Measurements from ENCODE around the gene STAM2.
"Not testable (repeated sequence)": the region's sequence is repeated elsewhere in the genome, so short reads cannot be mapped to it uniquely, and the experiment has no call there.

The STAM2 gene

DNA sequence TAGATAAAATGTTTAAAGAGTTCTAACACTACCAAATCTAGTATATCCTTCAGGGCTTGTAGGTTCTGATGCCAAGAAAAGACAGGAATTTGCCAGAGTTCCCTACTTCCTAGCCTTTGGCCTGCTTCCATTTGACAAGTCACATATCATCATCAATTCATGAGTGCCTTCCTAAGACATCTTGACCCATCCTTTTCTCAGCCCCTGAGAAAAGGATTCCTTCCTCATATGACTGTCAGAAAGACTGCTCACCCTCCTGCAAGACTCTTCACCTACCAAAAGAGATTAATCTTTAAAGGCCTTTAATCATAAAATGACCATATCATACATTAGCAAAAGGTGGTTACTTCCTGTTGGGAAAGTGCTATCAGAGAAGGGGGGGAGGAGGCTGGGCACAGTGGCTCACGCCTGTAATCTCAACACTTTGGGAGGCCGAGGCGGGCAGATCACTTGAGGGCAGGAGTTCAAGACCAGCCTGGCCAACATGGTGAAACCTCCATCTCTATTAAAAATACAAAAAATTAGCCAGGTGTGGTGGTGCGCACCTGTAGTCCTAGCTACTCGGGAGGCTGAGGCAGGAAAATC, 3.3 kb downstream of the STAM2 start:
- DNase-seq (ENCODE audit: low read depth): not testable (repeated sequence)

DNA sequence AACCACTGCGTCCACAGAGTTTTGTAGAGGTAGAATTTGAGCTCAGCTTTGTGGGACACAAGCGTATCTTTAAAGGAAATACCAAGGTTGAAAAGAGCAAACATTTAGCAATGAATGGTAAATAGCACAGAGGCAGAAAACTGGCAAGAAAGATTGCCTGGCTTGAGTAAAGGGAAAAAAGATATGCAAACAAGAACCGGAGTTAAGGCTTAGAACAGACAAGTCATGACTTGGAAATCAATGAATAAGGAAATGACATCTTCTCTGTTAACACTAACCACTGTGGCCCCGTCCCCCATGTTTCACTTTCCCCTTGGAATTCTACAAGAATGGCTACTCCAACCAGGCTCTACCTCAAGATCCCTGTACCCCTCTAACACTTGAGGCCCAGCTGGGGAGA, 3.8 kb downstream of the STAM2 start:
- DNase-seq (ENCODE audit: low read depth): no peak

DNA sequence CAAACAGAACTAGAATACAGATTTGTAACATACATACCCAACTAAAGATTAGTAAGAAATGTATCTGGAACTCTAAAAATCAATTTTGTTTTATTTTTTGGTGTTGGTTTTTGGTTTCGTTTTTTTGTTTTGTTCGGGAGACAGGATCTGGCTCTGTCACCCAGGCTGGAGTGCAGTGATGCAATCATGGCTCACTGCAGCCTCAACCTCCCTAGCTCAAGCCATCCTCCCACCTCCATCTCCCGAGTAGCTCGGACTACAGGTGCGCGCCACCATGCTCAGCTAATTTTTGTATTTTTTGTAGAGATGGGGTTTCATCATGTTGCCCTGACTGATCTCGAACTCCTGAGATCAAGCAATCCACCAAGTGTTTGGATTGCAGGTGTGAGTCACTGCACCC, 6.4 kb downstream of the STAM2 start:
- not testable (repeated sequence) for DNase-seq (ENCODE audit: low read depth)

DNA sequence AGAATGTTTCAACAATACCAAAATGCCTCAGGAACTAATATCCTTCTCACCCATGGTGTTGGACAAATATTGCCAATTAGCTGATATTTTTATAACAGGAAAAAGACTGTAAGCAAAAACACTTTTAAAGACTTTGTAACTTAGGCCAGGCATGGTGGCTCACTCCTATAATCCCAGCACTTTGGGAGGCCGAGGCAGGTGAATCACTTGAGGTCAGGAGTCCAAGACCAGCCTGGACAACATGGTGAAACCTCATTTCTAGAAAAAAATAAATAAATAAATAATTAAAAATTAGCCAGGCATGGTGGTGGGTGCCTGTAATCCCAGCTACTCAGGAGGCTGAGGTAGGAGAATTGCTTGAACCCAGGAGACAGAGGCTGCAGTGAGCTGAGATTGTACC, 8.1 kb downstream of the STAM2 start:
- not testable (repeated sequence) for DNase-seq (ENCODE audit: low read depth)

DNA sequence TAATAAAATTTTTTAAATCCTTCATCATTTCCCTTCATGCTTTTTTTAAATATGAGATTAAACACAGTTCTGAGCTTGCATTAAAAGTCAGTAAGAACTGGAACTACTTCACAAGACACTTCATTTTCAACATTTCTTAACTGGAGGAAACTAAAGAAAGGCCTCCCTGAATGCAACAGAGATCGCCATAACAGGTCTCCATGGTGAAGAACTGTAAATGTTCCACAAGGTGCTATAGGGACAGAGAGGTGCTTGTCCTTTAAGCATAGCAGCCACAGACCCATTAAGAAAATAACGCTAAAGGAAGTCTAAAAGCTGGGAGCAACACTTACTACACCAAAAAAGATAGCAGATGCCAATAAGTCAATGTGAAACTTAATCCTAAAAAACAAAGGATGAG, 8.5 kb downstream of the STAM2 start:
- DNase-seq (ENCODE audit: low read depth): no peak

DNA sequence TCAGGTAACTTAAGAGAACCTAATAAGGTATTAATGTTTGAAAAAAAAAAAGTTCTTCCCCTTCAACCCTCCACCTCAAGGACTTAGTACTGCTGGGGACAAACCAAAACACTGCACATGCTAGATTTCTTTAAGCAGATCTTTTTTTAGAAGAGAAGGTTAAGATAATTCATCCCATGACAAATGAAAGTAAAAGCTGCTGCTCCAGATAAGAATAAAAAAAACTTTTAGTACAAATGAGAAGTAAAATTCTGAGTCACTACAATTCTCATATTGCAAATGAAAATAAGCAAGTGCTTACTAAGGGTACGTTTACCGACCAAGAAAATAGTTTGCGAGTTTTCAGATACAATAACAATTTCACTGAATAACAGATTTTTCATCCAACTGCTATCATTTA, 8.9 kb downstream of the STAM2 start:
- no peak for DNase-seq (ENCODE audit: low read depth)

DNA sequence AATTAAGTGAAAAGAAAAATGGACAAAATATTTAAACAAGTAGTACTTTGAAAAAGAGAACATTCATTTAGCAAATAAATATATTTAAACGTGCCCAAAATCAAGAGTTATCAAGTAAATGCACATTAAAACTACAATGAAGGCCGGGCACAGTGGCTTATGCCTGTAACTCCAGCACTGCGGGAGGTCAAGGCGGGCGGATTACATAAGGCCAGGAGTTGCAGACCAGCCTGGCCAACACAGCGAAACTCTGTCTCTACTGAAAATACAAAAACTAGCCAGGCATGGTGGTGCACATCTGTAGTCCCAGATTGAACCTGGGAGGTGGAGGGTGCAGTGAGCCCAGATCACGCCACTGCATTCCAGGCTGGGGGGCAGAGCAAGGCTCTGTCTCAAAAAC, 9.8 kb downstream of the STAM2 start:
- DNase-seq (ENCODE audit: low read depth): no peak

DNA sequence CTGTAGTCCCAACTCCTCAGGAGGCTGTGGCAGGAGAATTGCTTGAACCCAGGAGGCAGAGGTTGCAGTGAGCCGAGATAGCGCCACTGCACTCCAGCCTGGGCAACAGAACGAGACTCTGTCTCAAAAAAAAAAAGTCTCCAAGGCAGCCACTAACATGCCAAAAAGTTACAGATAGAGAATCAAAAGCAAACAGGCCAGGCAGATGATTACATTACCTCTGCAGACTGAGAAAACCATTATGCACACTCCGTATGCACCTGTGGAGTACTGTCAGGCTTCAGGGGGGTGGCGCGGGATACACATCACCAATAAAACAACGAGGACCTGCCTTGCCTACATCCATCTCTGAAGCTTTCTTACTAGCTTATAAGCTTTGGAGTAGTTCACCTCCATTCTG, 10.3 kb downstream of the STAM2 start:
- DNase-seq (ENCODE audit: low read depth): no peak

DNA sequence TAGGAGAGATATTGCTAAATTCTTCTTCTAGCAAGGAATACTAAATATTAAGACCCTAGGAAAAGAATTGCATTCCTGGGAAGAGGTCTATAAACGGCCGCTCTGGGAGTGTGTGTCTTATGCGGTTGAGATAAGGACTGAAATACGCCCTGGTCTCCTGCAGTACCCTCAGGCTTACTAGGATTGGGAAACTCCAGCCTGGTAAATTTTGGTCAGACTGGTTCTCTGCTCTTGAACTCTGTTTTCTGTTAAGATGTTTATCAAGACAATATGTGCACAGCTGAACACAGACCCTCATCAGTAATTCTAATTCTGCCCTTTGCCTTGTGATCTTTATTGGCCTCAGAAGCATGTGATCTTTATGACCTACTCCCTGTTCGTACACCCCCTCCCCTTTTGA, 11.9 kb downstream of the STAM2 start:
- not testable (repeated sequence) for DNase-seq (ENCODE audit: low read depth)

DNA sequence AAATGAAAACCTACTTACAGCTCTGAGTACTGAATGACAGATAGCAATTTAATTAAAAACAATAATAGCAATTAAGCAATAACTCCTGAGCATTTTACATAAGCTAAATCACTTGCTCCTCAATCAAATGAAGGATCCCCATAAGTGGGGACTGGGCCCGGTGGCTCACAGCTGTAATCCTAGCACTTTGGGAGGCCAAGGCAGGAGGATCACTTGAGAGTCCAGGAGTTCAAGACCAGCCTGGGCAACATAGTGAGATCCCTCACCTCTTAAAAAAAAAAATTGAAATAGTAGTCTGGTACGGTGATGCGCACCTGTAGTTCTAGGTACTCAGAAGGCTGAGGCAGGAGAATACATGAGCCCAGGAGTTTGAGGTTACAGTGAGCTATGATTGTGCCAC, 13.4 kb downstream of the STAM2 start:
- DNase-seq (ENCODE audit: low read depth): no peak

DNA sequence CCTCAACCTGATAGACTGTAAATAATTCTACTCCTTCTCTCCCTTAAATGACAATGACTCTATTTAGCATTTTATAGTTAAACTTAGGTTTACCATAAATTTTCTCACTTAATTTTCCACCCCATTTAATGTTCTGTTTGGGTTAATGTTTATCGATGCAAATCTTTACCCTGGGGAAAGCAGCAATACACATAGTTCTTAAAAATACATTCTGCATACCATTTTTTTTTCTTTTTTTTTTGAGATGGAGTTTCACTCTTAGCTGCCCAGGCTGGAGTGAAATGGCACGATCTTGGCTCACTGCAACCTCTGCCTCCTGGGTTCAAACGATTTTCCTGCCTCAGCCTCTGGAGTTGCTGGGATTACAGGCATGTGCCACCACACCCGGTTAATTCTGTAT, 14.0 kb downstream of the STAM2 start:
- no peak for DNase-seq (ENCODE audit: low read depth)

DNA sequence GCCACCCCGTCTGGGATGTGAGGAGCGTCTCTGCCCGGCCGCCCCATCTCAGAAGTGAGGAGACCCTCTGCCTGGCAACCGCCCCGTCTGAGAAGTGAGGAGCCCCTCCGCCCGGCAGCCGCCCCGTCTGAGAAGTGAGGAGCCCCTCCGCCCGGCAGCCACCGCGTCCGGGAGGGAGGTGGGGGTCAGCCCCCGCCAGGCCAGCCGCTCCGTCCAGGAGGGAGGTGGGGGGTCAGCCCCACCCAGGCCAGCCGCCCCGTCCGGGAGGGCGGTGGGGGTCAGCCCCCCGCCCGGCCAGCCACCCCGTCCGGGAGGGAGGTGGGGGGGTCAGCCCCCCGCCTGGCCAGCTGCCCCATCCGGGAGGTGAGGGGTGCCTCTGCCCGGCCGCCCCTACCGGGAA, 15.2 kb downstream of the STAM2 start:
- DNase-seq (ENCODE audit: low read depth): not testable (repeated sequence)

DNA sequence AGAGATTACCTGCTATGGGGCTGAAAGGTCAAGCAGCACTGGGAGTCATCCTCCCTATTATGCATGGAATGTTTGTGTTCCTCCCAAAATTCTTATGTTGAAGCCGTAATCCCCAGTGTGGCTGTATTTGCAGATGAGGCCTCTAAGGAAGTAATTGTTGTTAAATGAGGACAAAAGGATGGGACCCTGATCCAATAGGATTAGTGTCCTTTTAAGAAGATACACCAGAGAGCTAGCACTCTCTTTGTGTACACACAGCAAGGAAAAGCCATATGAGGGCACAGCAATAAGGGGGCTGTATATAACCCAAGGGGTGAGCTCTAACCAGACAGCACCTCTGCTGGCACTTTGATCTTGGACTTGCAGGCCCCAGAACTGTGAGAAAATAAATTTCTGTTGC, 18.3 kb downstream of the STAM2 start:
- no peak for DNase-seq (ENCODE audit: low read depth)

DNA sequence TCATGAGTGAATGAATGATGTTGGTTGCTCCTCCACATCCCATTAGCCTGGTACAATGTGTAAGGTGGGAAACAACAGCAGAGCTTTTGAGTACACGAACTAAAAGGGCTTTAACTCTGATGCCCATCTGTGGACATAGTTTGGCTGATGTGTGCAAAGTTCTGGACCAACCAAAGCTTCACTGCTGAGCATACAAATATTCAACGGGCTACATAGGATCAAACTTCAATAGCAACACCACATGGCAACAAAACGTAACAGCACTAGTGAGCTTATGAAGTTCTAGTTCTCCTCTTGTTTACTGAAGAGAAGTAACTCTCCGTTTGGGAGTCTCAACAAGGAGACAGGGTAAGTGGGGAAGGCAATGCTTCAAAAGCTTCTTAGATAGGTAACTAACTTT, 20.4 kb downstream of the STAM2 start:
- no peak for DNase-seq (ENCODE audit: low read depth)

DNA sequence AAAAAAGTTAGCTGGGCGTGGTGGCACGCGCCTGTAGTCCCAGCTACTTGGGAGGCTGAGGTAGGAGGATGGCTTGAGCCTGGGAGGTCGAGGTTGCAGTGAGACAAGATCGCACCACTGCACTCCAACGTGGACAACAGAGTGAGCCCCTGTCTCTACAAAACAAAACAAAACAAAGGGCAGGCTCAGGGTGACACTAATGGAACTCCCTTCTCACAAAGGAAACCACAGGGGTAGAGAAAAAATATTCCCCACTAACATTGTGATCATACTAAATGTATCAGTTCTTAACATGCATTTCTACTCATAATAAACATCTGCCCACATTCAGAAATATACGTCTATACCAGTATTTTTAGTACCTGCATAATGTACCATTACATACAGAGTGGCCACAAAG, 21.1 kb downstream of the STAM2 start:
- DNase-seq (ENCODE audit: low read depth): no peak

DNA sequence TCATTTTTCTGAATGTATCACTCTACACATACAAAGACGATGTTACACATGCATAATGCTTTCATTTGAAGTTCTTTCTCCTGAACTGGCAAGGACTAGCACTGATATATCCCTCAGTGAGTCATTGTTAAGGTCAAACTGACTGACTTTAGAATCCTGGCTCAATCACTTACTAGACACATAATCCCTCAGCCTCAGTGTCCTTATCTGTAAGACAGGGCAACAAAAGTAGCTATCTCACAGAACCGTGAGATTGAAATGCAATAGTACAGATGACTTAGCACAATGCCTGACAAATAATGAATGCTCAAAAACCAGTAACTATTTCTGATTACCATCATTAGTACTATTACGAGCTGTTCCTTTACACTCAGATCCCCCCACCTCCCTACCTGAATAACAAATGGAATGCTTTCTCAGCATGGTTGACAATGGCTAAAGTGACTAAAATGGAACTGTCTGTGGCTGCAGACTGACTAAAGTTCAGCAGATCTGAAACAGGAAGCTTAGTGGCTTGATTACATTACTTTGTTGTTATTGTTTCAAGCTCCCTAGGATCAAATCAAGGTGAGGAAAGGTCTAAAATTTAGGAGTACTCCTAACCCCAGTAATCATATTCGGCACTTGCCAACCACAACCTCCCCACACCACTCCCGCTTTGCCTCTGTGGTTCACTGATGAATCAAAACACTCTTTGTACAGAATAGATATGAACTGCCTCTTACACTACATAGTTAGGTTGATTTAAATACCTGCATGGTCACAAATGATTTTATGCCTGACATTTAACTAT, 40.9 kb downstream of the STAM2 start:
- peak; percentile 0 for DNase-seq (ENCODE audit: low read depth)

DNA sequence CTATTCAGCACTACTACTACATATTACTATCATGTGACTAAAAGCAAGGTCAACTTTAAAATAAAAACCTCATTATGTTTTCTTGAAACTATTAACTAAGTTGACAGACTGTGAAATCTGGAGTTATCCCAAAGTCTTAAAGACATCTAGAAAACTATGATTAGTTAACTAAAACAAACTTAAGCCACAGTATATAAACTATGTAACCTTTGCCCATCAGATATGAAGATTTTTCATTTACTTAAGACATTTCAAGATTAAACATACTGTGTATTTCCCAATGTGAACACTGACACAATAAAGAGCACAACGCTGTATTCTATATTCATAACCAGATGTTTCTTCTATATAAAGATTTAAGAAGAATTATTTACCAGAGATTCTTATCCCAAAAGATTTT, 43.3 kb downstream of the STAM2 start:
- no peak for DNase-seq (ENCODE audit: low read depth)

DNA sequence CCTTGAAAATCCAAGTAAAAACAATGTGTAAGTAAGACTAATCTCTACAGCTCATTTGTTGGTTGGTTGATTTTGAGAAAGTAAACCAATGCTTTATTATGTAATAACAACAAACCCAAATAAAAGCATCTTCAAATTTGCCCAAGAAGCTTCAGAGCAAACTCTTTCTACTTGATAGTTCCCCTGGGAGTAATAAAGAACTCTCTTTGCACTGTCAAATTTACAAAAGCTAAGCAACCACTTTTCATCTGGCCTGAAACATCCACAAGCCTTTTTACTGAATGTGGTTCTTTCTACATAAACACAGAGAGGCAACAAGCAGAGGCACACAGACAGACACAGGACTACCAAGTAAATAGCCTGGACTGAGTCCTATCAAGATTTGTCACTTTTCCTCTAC, 47.9 kb downstream of the STAM2 start:
- DNase-seq (ENCODE audit: low read depth): no peak

DNA sequence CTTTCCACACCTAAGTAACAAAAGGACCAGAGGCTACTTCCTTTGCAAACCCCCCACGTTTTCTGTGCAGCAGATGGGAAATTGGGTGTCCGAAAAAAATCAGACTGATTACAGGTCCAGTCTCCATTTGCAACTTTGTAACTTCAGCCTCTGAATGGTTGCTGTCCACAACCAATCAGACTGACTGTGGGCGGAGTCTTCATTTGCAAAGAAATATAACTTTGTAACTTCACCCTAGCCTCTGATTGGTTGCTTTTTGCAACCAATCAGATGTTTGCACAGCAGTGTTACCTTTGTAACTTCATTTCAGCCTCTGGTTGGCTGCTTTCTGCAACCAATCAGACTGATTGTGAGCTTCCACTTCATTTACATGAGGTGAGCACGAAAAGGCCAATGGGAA, 48.9 kb downstream of the STAM2 start:
- DNase-seq (ENCODE audit: low read depth): no peak

DNA sequence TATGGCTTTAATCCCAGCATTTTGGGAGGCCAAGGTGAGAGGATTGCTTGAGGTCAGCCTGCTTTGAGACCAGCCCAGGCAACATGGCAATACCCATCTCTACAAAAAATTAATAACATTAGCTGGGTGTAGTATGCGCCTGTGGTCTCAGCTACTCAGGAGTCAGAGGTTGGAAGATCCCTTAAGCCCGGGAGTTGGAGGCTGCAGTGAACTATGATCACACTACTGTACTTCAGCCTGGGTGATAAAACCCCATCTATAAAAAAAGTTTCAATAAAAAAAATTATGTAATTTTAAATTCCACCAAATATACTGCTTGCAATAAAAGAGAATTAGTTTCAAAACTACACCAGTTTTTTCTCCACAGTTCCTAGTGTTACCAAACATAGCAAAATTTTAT, 53.4 kb downstream of the STAM2 start:
- DNase-seq (ENCODE audit: low read depth): no peak

DNA sequence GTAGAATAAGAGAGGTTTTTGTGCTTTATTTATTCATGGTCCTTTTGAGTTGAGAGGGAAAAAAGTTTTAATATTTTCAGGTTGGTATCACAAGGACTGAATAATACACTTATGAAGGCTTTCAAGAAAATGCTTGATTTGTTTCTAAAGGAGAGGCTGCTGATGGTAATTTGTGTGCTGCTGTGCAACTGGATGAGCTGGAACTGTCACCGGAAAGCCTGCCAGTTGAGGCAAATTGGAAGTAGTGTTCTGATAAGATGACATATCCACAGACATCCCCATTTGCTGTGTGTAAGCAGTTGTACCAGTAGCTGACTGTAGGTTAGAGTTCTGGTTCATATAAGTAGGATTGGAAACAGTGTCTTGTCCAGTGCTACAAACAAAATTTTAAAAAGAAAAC, 55.1 kb downstream of the STAM2 start:
- DNase-seq (ENCODE audit: low read depth): no peak

DNA sequence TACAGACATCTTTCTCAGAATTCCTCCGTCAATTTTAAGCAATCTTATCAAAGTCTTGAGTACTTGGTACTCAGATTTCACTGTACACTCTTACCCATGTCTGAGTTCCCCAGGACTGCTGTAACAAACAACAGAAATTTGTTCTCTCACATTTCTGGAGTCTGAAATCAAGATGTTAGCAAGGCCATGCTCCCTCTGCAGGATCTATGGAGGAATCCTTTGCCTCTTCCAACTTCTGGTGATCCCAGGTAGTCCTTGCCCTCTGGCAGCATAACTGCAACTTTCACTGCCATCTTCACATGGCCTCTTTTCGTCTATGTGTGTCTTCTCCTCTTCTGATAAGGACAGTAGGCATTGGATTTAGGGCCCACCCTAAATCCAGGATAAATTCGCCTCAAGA, 59.6 kb downstream of the STAM2 start:
- no peak for DNase-seq (ENCODE audit: low read depth)

DNA sequence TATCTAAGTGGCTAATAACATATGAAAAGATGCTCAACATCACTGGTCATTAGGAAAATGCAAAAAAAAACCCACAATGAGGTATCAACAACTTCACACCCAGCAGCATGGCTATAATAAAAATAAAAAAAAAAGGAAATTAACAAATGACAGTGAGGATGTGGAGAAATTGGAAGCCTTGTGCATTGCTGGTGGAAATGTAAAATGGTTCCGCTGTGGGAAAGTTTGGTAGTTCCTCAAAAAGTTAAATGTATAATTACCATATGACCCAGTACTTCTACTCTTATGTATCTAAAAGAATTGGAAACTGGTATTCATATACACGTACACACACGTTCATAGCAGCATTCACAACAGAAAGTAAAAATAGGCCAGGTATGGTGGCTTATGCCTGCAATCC, 61.2 kb downstream of the STAM2 start:
- DNase-seq (ENCODE audit: low read depth): no peak

DNA sequence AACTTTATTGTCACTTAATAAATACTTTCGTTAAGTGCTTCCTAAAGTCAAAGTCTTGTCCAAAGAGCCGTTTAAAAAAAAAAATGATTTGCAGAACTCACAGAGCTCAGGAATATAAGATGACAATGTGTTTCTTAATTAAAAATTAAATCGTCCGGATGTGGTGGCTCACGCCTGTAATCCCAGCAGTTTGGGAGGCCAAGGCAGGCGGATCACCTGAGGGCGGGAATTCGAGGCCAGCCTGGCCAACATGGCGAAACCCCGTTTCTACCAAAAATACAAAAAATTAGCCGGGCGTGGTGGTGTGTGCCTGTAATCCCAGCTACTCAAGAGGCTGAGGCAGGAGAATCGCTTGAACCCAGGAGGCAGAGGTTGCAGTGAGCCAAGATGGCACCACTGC, 68.4 kb downstream of the STAM2 start:
- DNase-seq (ENCODE audit: low read depth): not testable (repeated sequence)

Measured in stimulated activated CD8-positive, alpha-beta memory T cell treated with anti-CD3 and anti-CD28 coated beads, Interleukin-4, amount 100 ng/mL, for 24 hours (primary cell).